Activated T-cell treated with anti-CD3 and anti-CD28 coated beads, Interleukin-2, amount 50 U/mL, for 24 hours (primary cell): ENCODE measurements around the gene SH3YL1.

Experiments used
- DNase-seq: peaks from one replicate; pipeline ENCODE4 v3.0.0-alpha.2; 2020
- H3K27ac Mint-ChIP-seq: 2 replicates; pipeline ENCODE4 v1.8.0; 2020; ENCODE audit warnings: mild to moderate bottlenecking, mixed read lengths
- H3K27me3 Mint-ChIP-seq: 2 replicates; pipeline ENCODE4 v1.8.0; 2020; ENCODE audit warnings: mixed read lengths
- H3K36me3 Mint-ChIP-seq: 2 replicates; pipeline ENCODE4 v1.8.0; 2020; ENCODE audit warnings: low read depth, mixed read lengths
- H3K4me1 Mint-ChIP-seq: 2 replicates; pipeline ENCODE4 v1.8.0; 2020; ENCODE audit warnings: low read depth, mixed read lengths
- H3K4me3 Mint-ChIP-seq: 2 replicates; pipeline ENCODE4 v1.8.0; 2020; ENCODE audit warnings: mild to moderate bottlenecking, moderate library complexity, mixed read lengths
- H3K9me3 Mint-ChIP-seq: 2 replicates; pipeline ENCODE4 v1.8.0; 2020; ENCODE audit warnings: mixed read lengths

SH3YL1 gene

GRCh38 chr2:286774-287392, 23.1 kb upstream of the SH3YL1 start:
- no peak overlapping the region for H3K27ac Mint-ChIP-seq
- peak overlapping the region; percentile 39 for H3K4me3 Mint-ChIP-seq
- H3K36me3 Mint-ChIP-seq = peaks cover 18% of the 10 kb centered on the region
- no peak for DNase-seq
- peaks cover 11% of the 10 kb centered on the region for H3K4me1 Mint-ChIP-seq
- peaks cover 40% of the 10 kb centered on the region for H3K27me3 Mint-ChIP-seq
- H3K9me3 Mint-ChIP-seq = no peaks in the 10 kb centered on the region

- Mint-ChIP-seq H3K36me3 (peaks cover 27% of the 10 kb centered on the region), H3K4me3 (no peak overlapping the region), H3K27me3 (peaks cover 36% of the 10 kb centered on the region), H3K27ac (no peak overlapping the region), H3K9me3 (no peaks in the 10 kb centered on the region), H3K4me1 (peaks cover 11% of the 10 kb centered on the region)
- DNase-seq = no peak
Measured at GRCh38 chr2:286035-286434, 22.2 kb upstream of the SH3YL1 start.

GRCh38 chr2:285531-285930, 21.7 kb upstream of the SH3YL1 start:
- Mint-ChIP-seq H3K4me1 (peaks cover 11% of the 10 kb centered on the region), H3K36me3 (peaks cover 32% of the 10 kb centered on the region), H3K27me3 (peaks cover 31% of the 10 kb centered on the region), H3K27ac (no peak overlapping the region), H3K9me3 (no peaks in the 10 kb centered on the region), H3K4me3 (no peak overlapping the region)
- DNase-seq = no peak

- peaks cover 27% of the 10 kb centered on the region for H3K27me3 Mint-ChIP-seq
- H3K4me3 Mint-ChIP-seq = no peak overlapping the region
- no peaks in the 10 kb centered on the region for H3K9me3 Mint-ChIP-seq
- no peak overlapping the region for H3K27ac Mint-ChIP-seq
- peaks cover 10% of the 10 kb centered on the region for H3K4me1 Mint-ChIP-seq
- no peak for DNase-seq
- peaks cover 37% of the 10 kb centered on the region for H3K36me3 Mint-ChIP-seq
Measured at GRCh38 chr2:284896-285492, 21.2 kb upstream of the SH3YL1 start.

- H3K4me1 Mint-ChIP-seq = peaks cover 5% of the 10 kb centered on the region
- peaks cover 21% of the 10 kb centered on the region for H3K27me3 Mint-ChIP-seq
- peaks cover 45% of the 10 kb centered on the region for H3K36me3 Mint-ChIP-seq
- H3K27ac Mint-ChIP-seq = no peak overlapping the region
- no peaks in the 10 kb centered on the region for H3K9me3 Mint-ChIP-seq
- no peak for DNase-seq
- no peak overlapping the region for H3K4me3 Mint-ChIP-seq
Measured at GRCh38 chr2:283996-284794, 20.4 kb upstream of the SH3YL1 start.

- H3K27ac Mint-ChIP-seq = no peak overlapping the region
- no peak overlapping the region for H3K4me3 Mint-ChIP-seq
- peaks cover 61% of the 10 kb centered on the region for H3K36me3 Mint-ChIP-seq
- no peak for DNase-seq
- peaks cover 3% of the 10 kb centered on the region for H3K4me1 Mint-ChIP-seq
- no peaks in the 10 kb centered on the region for H3K9me3 Mint-ChIP-seq
- H3K27me3 Mint-ChIP-seq = peaks cover 19% of the 10 kb centered on the region
Measured at GRCh38 chr2:282371-283263, 18.8 kb upstream of the SH3YL1 start.

- Mint-ChIP-seq H3K36me3 (peaks cover 73% of the 10 kb centered on the region), H3K9me3 (no peaks in the 10 kb centered on the region), H3K27me3 (peaks cover 10% of the 10 kb centered on the region), H3K27ac (no peak overlapping the region), H3K4me1 (no peaks in the 10 kb centered on the region), H3K4me3 (no peak overlapping the region)
- no peak for DNase-seq
Measured at GRCh38 chr2:281381-281780, 17.5 kb upstream of the SH3YL1 start.

- H3K27ac Mint-ChIP-seq = no peak overlapping the region
Measured at GRCh38 chr2:280650-281110, 16.8 kb upstream of the SH3YL1 start.

GRCh38 chr2:279956-280649, 16.3 kb upstream of the SH3YL1 start:
- no peak for DNase-seq
- Mint-ChIP-seq H3K9me3 (no peaks in the 10 kb centered on the region), H3K36me3 (peaks cover 86% of the 10 kb centered on the region), H3K4me1 (peaks cover 2% of the 10 kb centered on the region), H3K4me3 (no peak overlapping the region), H3K27me3 (no peaks in the 10 kb centered on the region), H3K27ac (no peak overlapping the region)

More at GRCh38 chr2:280650-281110, 16.8 kb upstream of the SH3YL1 start:
- no peak for DNase-seq
- H3K4me3 Mint-ChIP-seq = no peak overlapping the region
- peaks cover 80% of the 10 kb centered on the region for H3K36me3 Mint-ChIP-seq
- peaks cover 3% of the 10 kb centered on the region for H3K27me3 Mint-ChIP-seq
- H3K9me3 Mint-ChIP-seq = no peaks in the 10 kb centered on the region
- peaks cover 2% of the 10 kb centered on the region for H3K4me1 Mint-ChIP-seq

GRCh38 chr2:279366-279765, 15.5 kb upstream of the SH3YL1 start:
- DNase-seq = no peak
- Mint-ChIP-seq H3K9me3 (no peaks in the 10 kb centered on the region), H3K4me1 (peaks cover 4% of the 10 kb centered on the region), H3K4me3 (no peak overlapping the region), H3K36me3 (peaks cover 93% of the 10 kb centered on the region), H3K27me3 (no peaks in the 10 kb centered on the region), H3K27ac (no peak overlapping the region)

GRCh38 chr2:278927-279320, 15.1 kb upstream of the SH3YL1 start:
- H3K27ac Mint-ChIP-seq = no peak overlapping the region
- peaks cover 97% of the 10 kb centered on the region for H3K36me3 Mint-ChIP-seq

GRCh38 chr2:278312-278926, 14.6 kb upstream of the SH3YL1 start:
- H3K4me1 Mint-ChIP-seq = peaks cover 5% of the 10 kb centered on the region
- H3K4me3 Mint-ChIP-seq = no peak overlapping the region
- H3K27me3 Mint-ChIP-seq = no peaks in the 10 kb centered on the region
- no peak overlapping the region for H3K27ac Mint-ChIP-seq
- H3K9me3 Mint-ChIP-seq = no peaks in the 10 kb centered on the region
- peaks cover 97% of the 10 kb centered on the region for H3K36me3 Mint-ChIP-seq
- DNase-seq = no peak

More at GRCh38 chr2:278927-279320, 15.1 kb upstream of the SH3YL1 start:
- Mint-ChIP-seq H3K27me3 (no peaks in the 10 kb centered on the region), H3K9me3 (no peaks in the 10 kb centered on the region), H3K4me1 (peaks cover 5% of the 10 kb centered on the region), H3K4me3 (no peak overlapping the region)
- no peak for DNase-seq

- DNase-seq = no peak
- Mint-ChIP-seq H3K4me1 (peaks cover 22% of the 10 kb centered on the region), H3K9me3 (no peaks in the 10 kb centered on the region), H3K4me3 (no peak overlapping the region), H3K36me3 (peaks cover 95% of the 10 kb centered on the region), H3K27ac (no peak overlapping the region), H3K27me3 (no peaks in the 10 kb centered on the region)
Measured at GRCh38 chr2:275466-275865, 11.6 kb upstream of the SH3YL1 start.
